Astrocyte (in vitro differentiated cells and primary cell): ENCODE results near the gene UBE2G1. TPM values are rescaled to one million over a fixed set of nuclear protein-coding genes. Genes with fewer than 3 reads are reported as not detected.

Source experiments
- DNase-seq: peaks from one replicate; pipeline ENCODE4 v3.0.0-alpha.2; 2010; ENCODE audit warnings: low read depth
- FAIRE-seq: peaks from 2 replicates; lab custom pipeline; 2011; peaks lifted over from hg19 to GRCh38; lab: Jason Lieb, UNC
- H2AFZ ChIP-seq: 2 replicates; pipeline ENCODE4 v1.6.0; 2012; ENCODE audit warnings: low read depth, low read length, inconsistent platforms
- H3K27ac ChIP-seq: 2 replicates; pipeline ENCODE4 v1.5.1; 2011; ENCODE audit warnings: low read depth, low read length, inconsistent platforms
- H3K27me3 ChIP-seq: 2 replicates; pipeline ENCODE4 v1.6.0; 2011; ENCODE audit warnings: low read length, inconsistent platforms; ENCODE audit not compliant: insufficient read depth
- H3K36me3 ChIP-seq: 2 replicates; pipeline ENCODE4 v1.5.1; 2011; ENCODE audit warnings: low read length, inconsistent platforms; ENCODE audit not compliant: insufficient read depth
- H3K4me1 ChIP-seq: 2 replicates; pipeline ENCODE4 v1.5.1; 2011; ENCODE audit warnings: low read length, inconsistent platforms; ENCODE audit not compliant: insufficient read depth
- H3K4me2 ChIP-seq: 2 replicates; pipeline ENCODE4 v1.6.0; 2012; ENCODE audit warnings: low read length, inconsistent platforms
- H3K4me3 ChIP-seq: 2 replicates; pipeline ENCODE4 v1.5.1; 2011; ENCODE audit warnings: low read depth, mild to moderate bottlenecking, low read length, inconsistent platforms; ENCODE audit not compliant: insufficient read depth
- H3K79me2 ChIP-seq: 2 replicates; pipeline ENCODE4 v1.6.0; 2012; ENCODE audit warnings: mild to moderate bottlenecking, low read length, inconsistent platforms; ENCODE audit not compliant: insufficient read depth
- H3K9ac ChIP-seq: 2 replicates; pipeline ENCODE4 v1.6.0; 2012; ENCODE audit warnings: mild to moderate bottlenecking, low read length, inconsistent platforms
- H3K9me3 ChIP-seq: 2 replicates; pipeline ENCODE4 v1.5.1; 2012; ENCODE audit warnings: low read depth, mild to moderate bottlenecking, low read length, inconsistent platforms; ENCODE audit not compliant: insufficient read depth
- H4K20me1 ChIP-seq: 2 replicates; pipeline ENCODE4 v1.6.0; 2012; ENCODE audit warnings: low read length, inconsistent platforms; ENCODE audit not compliant: insufficient read depth
- H3K27ac Mint-ChIP-seq: one replicate; pipeline ENCODE4 v1.8.0; 2021; ENCODE audit warnings: mild to moderate bottlenecking, mixed read lengths; ENCODE audit not compliant: unreplicated experiment
- H3K27me3 Mint-ChIP-seq: one replicate; pipeline ENCODE4 v1.8.0; 2021; ENCODE audit warnings: low read depth, mixed read lengths; ENCODE audit not compliant: unreplicated experiment
- H3K36me3 Mint-ChIP-seq: one replicate; pipeline ENCODE4 v1.8.0; 2021; ENCODE audit warnings: low read depth, mixed read lengths; ENCODE audit not compliant: unreplicated experiment
- H3K4me1 Mint-ChIP-seq: one replicate; pipeline ENCODE4 v1.8.0; 2021; ENCODE audit warnings: low read depth, mixed read lengths; ENCODE audit not compliant: unreplicated experiment
- H3K4me3 Mint-ChIP-seq: one replicate; pipeline ENCODE4 v1.8.0; 2021; ENCODE audit warnings: mild to moderate bottlenecking, moderate library complexity, mixed read lengths; ENCODE audit not compliant: unreplicated experiment
- H3K9me3 Mint-ChIP-seq: one replicate; pipeline ENCODE4 v1.8.0; 2021; ENCODE audit warnings: mild to moderate bottlenecking, mixed read lengths; ENCODE audit not compliant: unreplicated experiment
- EZH2 ChIP-seq: IDR thresholded peaks from 2 replicates; pipeline ENCODE4 v1.6.1; 2012; ENCODE audit warnings: mild to moderate bottlenecking, low read length, inconsistent platforms; ENCODE audit not compliant: insufficient read depth
- total RNA-seq: library from RNA; stranded (reverse); gene quantifications from 2 replicates; pipeline ENCODE4 v1.2.1, GENCODE V29; 2021
- TF ChIP-seq, protein P1 (sequence below): IDR thresholded peaks from 2 replicates; pipeline ENCODE4 v1.5.1; 2011; ENCODE audit warnings: low read depth, mild to moderate bottlenecking, inconsistent platforms, low read length, moderate library complexity; ENCODE audit not compliant: insufficient read depth

The UBE2G1 gene
- total RNA-seq, 1 donor from 2014 or later: 123 TPM

DNA sequence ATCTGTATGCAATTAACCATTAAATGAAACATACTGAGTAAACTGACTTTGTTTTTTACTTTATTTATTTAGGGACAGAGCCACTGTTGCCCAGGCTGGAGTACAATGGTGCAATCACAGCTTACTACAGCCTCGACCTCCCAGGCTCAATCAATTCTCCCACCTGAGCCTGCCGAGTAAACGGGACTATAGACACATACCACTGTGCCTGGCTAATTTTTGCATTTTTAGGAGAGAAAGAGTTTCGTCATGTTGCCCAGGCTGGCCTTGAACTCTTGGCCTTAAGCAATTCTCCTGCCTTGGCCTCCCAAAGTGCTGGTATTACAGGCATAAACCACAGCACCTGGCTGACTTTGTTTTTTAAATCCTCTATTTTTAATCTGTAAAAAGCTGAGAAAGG, 145.3 kb downstream of the UBE2G1 start:
- Histone ChIP-seq H3K9ac (no peak overlapping the region), H3K9me3 (no peaks in the 10 kb centered on the region), H3K4me1 (no peaks in the 10 kb centered on the region), H2AFZ (no peak overlapping the region), H3K27ac (no peak overlapping the region), H3K27me3 (no peaks in the 10 kb centered on the region), H3K4me2 (no peak overlapping the region), H3K4me3 (no peak overlapping the region), H4K20me1 (peaks cover 7% of the 10 kb centered on the region), H3K79me2 (no peaks in the 10 kb centered on the region), H3K36me3 (peaks cover 6% of the 10 kb centered on the region)
- Mint-ChIP-seq H3K36me3 (peaks cover 15% of the 10 kb centered on the region), H3K9me3 (no peaks in the 10 kb centered on the region), H3K27me3 (no peaks in the 10 kb centered on the region), H3K4me1 (peaks cover 5% of the 10 kb centered on the region), H3K4me3 (no peak overlapping the region), H3K27ac (no peak overlapping the region)
- DNase-seq (no peak), FAIRE-seq (no peak)
- no peak for TF ChIP-seq EZH2
- TF ChIP-seq, protein P1, sequence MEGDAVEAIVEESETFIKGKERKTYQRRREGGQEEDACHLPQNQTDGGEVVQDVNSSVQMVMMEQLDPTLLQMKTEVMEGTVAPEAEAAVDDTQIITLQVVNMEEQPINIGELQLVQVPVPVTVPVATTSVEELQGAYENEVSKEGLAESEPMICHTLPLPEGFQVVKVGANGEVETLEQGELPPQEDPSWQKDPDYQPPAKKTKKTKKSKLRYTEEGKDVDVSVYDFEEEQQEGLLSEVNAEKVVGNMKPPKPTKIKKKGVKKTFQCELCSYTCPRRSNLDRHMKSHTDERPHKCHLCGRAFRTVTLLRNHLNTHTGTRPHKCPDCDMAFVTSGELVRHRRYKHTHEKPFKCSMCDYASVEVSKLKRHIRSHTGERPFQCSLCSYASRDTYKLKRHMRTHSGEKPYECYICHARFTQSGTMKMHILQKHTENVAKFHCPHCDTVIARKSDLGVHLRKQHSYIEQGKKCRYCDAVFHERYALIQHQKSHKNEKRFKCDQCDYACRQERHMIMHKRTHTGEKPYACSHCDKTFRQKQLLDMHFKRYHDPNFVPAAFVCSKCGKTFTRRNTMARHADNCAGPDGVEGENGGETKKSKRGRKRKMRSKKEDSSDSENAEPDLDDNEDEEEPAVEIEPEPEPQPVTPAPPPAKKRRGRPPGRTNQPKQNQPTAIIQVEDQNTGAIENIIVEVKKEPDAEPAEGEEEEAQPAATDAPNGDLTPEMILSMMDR: no peak

DNA sequence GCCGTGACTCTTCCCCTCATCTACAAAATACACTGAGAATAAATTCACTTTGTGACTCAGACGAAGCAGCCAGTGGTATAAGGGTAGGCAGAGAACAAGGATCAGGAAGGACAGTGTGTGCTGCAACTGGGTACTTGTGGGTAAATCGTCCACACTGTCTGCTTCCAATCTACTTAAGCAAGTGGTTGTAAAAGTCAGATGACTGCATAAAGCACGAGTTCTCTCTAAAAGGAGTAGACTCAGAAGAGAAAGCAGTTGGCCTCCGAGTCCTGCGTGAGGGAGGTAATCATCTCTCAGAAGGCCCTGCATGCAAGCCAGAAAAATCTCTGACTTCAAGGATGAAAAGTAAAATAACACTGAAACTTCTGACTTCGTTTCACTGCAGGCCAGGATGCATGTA, 145.8 kb downstream of the UBE2G1 start:
- Histone ChIP-seq H4K20me1 (peaks cover 12% of the 10 kb centered on the region), H3K9ac (no peak overlapping the region), H3K27ac (no peak overlapping the region), H3K36me3 (peaks cover 6% of the 10 kb centered on the region), H3K4me3 (no peak overlapping the region), H3K9me3 (no peaks in the 10 kb centered on the region), H3K4me1 (no peaks in the 10 kb centered on the region), H3K79me2 (no peaks in the 10 kb centered on the region), H3K4me2 (no peak overlapping the region), H2AFZ (no peak overlapping the region), H3K27me3 (no peaks in the 10 kb centered on the region)
- FAIRE-seq: no peak
- peaks cover 5% of the 10 kb centered on the region for H3K4me1 Mint-ChIP-seq
- no peak overlapping the region for H3K4me3 Mint-ChIP-seq
- no peaks in the 10 kb centered on the region for H3K27me3 Mint-ChIP-seq
- H3K36me3 Mint-ChIP-seq: peaks cover 15% of the 10 kb centered on the region
- DNase-seq: no peak
- H3K27ac Mint-ChIP-seq: no peak overlapping the region
- TF ChIP-seq, protein P1: no peak
- TF ChIP-seq EZH2: no peak
- H3K9me3 Mint-ChIP-seq: no peaks in the 10 kb centered on the region

Other genes with a start within 250 kb of the UBE2G1 start
- gene ZZEF1, start 223.6 kb downstream of the UBE2G1 start, total RNA-seq: 31.8 and 32.7 TPM in 2 replicates
- gene CYB5D2, start 223.5 kb downstream of the UBE2G1 start, total RNA-seq: 10.8 and 15.4 TPM in 2 replicates
- 52.0 and 59.0 TPM in 2 replicates for gene ANKFY1, start 102.7 kb downstream of the UBE2G1 start, total RNA-seq
- not detected in 2 replicates for gene SPNS3, start 67.3 kb upstream of the UBE2G1 start, total RNA-seq
- gene SPNS2, start 132.2 kb upstream of the UBE2G1 start, total RNA-seq: 1.3 and 4.3 TPM in 2 replicates
- 70.0 and 71.1 TPM in 2 replicates for gene MYBBP1A, start 188.7 kb upstream of the UBE2G1 start, total RNA-seq
- gene GGT6, start 193.9 kb upstream of the UBE2G1 start, total RNA-seq: not detected in 2 replicates
- gene SMTNL2, start 217.9 kb upstream of the UBE2G1 start, total RNA-seq: 0.18 and 0.26 TPM in 2 replicates